Measurements from ENCODE around the gene ABCC1. TPM values are rescaled to one million over a fixed set of nuclear protein-coding genes. Genes with fewer than 3 reads are reported as not detected.

ABCC1 gene
- total and polyA plus RNA-seq, 12 donors = 6.1 to 32.8 (median 21.6) TPM

DNA sequence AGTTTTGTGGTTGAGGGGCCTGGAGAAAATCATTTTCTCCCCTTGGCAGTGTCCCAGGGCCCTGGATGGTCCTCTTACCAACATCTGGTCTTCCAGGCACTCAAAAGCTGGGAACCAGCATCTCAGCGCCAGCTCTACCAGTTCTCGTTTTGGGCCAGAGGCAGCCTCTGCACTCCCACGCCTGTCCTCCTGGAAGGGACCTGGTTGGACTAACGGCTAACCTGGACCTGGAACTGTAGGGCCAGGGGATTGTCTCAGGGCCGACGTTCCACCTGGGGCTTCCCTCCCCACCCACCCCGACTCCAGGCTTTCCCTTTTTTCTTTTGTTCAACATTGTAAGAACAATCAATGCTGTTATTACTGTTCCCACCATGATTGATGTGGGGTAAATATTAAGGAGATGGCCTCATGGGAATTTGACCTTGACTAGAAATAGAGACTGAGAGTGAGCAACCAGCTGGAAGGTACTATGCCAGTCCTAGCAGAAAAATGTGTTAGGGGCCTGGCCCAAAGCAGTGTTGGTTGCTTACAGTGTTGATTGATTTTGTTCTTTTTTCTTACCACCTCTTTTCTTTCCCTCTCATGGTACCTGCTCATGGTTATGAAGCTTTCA, 192.5 kb downstream of the ABCC1 start:
- H3K9me3 ChIP-seq = no peaks in the 10 kb centered on the region
- TF ChIP-seq, protein P1, sequence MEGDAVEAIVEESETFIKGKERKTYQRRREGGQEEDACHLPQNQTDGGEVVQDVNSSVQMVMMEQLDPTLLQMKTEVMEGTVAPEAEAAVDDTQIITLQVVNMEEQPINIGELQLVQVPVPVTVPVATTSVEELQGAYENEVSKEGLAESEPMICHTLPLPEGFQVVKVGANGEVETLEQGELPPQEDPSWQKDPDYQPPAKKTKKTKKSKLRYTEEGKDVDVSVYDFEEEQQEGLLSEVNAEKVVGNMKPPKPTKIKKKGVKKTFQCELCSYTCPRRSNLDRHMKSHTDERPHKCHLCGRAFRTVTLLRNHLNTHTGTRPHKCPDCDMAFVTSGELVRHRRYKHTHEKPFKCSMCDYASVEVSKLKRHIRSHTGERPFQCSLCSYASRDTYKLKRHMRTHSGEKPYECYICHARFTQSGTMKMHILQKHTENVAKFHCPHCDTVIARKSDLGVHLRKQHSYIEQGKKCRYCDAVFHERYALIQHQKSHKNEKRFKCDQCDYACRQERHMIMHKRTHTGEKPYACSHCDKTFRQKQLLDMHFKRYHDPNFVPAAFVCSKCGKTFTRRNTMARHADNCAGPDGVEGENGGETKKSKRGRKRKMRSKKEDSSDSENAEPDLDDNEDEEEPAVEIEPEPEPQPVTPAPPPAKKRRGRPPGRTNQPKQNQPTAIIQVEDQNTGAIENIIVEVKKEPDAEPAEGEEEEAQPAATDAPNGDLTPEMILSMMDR (IDR thresholded peaks at IDR 0.05) = no peak
- ATAC-seq (no peak), DNase-seq (no peak)
- H3K27ac ChIP-seq = no peak overlapping the region
- peaks cover 0 to 4% (median 0%) of the 10 kb centered on the region in 9 donors for H3K4me1 ChIP-seq
- 76 to 88% methylated on average over 7 of the region's 7 CpGs for WGBS, 2 donors
- H3K27me3 ChIP-seq = no peaks in the 10 kb centered on the region
- peaks cover 0 to 84% (median 34%) of the 10 kb centered on the region in 9 donors for H3K36me3 ChIP-seq
- intact Hi-C loops (cut with DNase I) = no loop called here
- H3K4me3 ChIP-seq = no peak overlapping the region

DNA sequence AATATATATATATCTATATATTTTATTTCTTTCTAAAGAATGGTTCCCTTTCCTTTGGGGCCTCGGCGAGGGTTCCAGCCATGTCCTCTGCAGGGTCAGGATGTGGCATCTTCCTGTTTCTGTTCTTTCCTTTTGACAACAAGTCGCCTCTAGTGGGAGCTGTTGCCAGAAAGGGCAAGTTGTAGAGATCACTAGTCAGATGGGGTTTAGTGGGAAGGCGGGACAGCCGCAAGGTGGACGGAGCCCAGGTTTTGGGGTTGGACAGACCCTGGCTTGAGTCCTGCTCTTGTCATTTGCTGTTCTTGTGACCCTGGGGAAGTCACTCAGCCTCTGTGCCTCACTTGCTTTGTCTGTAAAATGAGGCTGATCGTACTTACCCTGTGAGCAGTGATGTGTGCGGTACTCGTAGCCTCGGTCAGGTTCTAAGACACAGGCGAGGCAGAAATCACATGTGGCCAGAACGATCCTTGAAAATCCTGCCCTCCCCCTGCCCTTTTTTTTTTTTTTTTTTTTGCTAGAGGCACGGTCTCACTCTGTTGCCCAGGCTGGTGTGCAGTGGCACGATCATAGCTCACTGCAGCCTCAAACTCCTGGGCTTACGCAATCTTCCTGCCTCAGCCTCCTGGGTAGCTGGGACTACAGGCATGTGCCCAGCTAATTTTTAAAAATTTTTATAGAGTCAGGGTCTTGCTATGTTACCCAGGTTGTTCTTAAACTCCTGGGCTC, 193.8 kb downstream of the ABCC1 start:
- TF ChIP-seq, protein P1 (IDR thresholded peaks at IDR 0.05) = peak in 5 of 9 donors; percentile 17 to 43 (median 23)
- DNase-seq (no peak), ATAC-seq (no peak)
- WGBS, 2 donors = 90 to 91% methylated on average over 15 of the region's 15 CpGs
- no peaks in the 10 kb centered on the region for H3K9me3 ChIP-seq
- H3K27ac ChIP-seq = no peak overlapping the region
- peaks cover 0 to 4% (median 0%) of the 10 kb centered on the region in 9 donors for H3K4me1 ChIP-seq
- H3K4me3 ChIP-seq = no peak overlapping the region
- H3K36me3 ChIP-seq = peaks cover 0 to 71% (median 28%) of the 10 kb centered on the region in 9 donors
- intact Hi-C loops (cut with DNase I) = no loop called here
- no peaks in the 10 kb centered on the region for H3K27me3 ChIP-seq

DNA sequence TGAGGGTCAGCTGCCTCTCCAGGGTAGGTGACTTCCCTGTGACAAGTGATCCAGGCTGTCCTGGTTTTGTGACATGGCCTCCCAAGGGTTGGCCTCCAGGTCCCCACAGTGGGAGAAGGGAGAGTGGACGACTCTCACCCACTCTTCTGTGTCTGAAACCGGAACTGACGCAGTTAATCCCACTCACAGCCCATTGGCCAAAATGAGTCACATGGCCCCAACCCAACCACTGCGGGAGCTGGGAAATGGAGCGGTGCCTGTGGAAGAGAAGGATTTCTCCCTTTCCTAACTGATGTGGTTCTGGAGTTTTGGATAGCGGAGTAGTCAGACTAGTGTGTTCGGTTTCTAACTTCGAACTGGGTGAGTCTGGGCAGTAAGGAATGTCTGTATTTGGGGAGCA, 194.5 kb downstream of the ABCC1 start:
- TF ChIP-seq, protein P1 (IDR thresholded peaks at IDR 0.05) = no peak
- no peak for ATAC-seq
- peaks cover 0 to 64% (median 21%) of the 10 kb centered on the region in 9 donors for H3K36me3 ChIP-seq
- no peaks in the 10 kb centered on the region for H3K27me3 ChIP-seq
- H3K27ac ChIP-seq = peak overlapping the region in 1 of 10 donors; percentile 25
- H3K4me1 ChIP-seq = peaks cover 0 to 4% (median 0%) of the 10 kb centered on the region in 9 donors
- WGBS, 2 donors = 88 to 91% methylated on average over 8 of the region's 8 CpGs
- DNase-seq = no peak
- H3K9me3 ChIP-seq = no peaks in the 10 kb centered on the region
- no peak overlapping the region for H3K4me3 ChIP-seq
- intact Hi-C loops (cut with DNase I) = no loop called here

DNA sequence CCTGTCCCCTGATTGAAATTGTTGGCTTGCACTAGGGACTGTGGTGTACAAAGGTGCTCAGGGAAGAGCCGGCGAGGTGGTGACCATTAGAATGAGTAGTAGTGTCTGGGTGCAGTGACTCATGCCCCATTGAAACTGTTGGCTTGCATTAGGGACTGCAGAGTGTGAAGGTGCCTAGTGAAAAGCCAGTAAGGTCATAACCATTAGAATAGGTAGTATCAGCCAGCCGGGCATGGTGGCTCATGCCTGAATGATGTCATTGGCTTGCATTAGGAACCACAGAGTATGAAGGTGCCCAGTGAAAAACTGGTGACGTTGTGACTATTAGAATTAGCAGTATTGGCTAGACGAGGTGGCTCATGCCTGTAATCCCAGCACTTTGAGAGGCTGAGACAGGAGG, 195.0 kb downstream of the ABCC1 start:
- peaks cover 0 to 59% (median 18%) of the 10 kb centered on the region in 9 donors for H3K36me3 ChIP-seq
- WGBS, 2 donors = 89 to 95% methylated on average over 5 of the region's 5 CpGs

More for the DNA sequence above, 195.0 kb downstream of the ABCC1 start:
- Histone ChIP-seq H3K9me3 (no peaks in the 10 kb centered on the region), H3K4me1 (peaks cover 0 to 4% (median 0%) of the 10 kb centered on the region in 9 donors), H3K27ac (peak overlapping the region in 1 of 10 donors; percentile 25), H3K4me3 (no peak overlapping the region), H3K27me3 (no peaks in the 10 kb centered on the region)
- intact Hi-C loops (cut with DNase I) = no loop called here
- DNase-seq (no peak), ATAC-seq (peak in 6 of 8 donors; percentile 23 to 89 (median 66))
- TF ChIP-seq, protein P1 (IDR thresholded peaks at IDR 0.05) = no peak
